ENCODE results near the gene SRPRA.
A peak's percentile ranks its signal among the peaks of the same experiment; 100 is the strongest.
"Not testable (repeated sequence)": the region's sequence is repeated elsewhere in the genome, so short reads cannot be mapped to it uniquely, and the experiment has no call there.

The SRPRA gene

DNA sequence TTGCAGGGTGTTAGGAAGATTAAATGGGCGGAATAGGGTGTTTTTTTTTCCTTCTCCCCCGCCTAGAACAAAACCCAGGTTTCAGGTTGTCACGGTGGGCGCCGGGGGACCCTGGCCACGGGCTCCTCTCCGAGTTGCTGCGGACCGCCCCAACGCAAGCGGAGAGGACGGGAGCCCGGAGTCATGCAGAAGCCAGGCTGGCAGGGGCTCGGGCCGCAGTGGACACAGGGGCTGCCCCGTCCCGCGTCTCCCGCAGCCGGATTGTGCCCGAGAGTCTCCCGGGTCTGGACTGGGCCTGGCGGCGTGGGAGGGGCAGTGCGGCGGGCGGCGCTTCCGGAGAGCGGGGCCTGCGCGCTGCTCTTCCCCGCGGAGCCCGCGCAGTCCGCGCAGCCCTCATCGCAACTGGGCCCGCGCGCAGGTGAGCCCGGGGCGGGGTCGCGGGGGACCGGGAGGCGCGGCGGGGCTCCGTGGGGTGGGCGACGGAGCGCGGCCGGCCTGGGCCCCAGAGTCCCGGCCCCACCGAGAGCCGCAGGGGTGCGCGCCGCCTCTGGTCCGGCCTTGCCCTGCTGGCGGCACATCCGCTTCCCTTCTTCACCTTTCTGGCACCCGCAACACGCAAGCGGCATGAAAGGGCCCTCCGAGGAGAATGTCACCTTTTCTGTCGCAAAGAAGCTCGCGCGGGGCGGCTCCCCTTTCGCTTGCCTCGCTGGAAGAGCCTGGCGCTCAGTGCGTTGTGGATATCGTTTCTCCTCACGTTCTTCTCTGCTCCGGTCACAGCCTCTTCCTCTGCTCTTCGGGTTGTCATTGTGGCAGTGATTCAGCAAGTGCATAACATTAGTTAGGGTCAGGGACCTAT, 14.3 kb upstream of the SRPRA start, which contains the start of gene TIRAP:
Gene TIRAP, plus strand, starts transcription at position 358 of the 856 bp plus-strand sequence. CDS start 7,802 bp downstream, outside the sequence.
- DNase-seq = no peak

DNA sequence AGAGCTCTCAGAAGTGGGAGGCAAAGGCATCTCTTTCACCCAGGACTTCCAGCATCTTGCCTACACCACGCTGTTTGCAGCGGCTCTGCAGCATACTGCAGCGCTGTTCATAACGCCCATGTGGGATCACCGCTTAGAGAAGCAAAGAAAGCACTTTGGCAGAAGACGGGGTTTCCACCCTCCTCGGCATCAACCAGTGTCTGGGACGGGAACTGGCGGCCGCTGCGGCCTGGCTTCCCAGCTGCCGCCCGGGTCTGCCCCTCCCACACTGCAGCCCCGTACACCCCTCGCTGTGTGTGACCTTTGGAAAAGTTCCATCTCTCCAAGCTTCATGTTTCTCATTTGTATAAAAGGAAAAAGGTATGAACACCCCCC, 13.7 kb upstream of the SRPRA start:
- no peak for DNase-seq

DNA sequence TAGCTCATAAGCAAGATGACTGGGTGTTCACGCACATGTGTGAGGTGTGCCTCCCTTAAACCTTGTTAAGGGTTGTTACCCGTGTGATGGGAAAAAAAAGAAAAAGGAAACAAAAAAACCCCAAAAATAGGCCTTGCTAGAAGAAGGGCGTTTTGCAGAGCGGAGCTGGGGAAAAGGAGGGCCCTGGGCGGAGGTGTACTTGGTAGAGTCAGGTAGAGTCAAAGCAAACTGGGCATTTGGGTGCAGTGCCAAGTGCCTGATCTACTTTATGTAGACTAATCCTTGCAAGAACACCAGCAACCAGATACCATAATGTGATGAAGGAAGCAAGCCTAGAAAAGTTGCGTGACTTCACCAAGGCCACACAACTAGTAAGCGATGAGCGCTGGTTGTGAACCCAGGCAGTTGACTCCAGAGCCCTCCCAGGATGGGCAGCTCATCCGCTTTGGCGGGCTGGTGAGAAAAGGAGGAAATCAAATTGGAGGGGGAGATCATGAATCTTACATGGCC, 13.0 kb upstream of the SRPRA start:
- DNase-seq = no peak

DNA sequence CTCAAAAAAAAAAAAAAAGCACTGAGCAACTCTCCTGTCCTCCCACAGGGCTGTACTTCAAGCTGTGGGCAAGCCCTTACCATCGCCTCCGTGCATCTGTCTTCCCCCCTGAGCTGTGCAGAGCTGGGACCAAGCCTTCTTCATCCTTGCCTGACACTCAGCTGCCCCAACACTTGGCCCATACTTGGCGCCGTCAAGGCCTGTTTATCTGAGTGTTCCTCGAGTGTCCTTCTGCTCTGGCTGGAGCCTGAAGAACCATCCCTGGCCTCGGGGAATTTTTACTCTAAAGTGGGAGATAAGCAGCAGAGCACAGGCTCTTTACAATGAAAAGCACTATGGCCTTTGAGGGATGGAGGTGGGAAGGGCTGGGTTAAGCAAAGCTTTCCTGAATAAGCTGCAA, 12.6 kb upstream of the SRPRA start:
- DNase-seq = no peak

DNA sequence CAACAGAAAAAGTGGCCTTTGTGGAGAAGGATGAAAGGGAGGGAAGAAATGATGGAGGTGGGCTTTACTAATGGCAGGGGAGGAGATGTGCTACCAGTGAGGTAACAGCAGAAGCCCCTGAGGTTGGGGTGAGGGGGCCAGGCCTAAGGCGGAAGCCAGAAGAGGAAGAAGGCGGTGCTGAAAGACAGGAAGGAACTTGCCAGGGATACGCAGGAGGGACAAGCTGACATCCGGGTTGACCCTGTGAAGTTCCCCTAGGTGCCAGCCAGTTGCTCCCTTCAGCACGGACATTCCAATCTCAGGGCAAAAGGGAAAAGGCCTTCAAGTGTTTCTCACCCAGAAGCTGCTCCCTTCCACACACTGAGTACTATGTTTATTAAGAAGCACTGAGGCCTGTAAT, 11.9 kb upstream of the SRPRA start:
- no peak for DNase-seq

DNA sequence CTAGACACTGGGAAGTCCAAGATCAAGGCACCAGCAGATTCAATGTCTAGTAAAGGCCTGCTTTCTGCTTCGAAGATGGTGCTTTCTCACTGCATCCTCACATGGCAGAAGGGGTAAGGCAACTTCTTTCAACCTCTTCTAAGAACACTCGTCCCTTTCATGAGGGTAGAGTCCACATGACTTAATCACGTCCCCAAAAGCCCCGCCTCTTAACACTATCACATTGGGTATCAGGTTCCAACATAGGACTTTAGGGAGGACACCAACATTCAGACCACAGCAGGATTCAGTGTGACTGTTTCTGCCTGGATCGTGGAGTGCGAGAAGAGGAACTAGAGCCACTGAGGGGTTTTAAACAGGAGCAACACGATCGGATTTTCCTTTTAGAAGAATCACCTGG, 10.5 kb upstream of the SRPRA start:
- no peak for DNase-seq

DNA sequence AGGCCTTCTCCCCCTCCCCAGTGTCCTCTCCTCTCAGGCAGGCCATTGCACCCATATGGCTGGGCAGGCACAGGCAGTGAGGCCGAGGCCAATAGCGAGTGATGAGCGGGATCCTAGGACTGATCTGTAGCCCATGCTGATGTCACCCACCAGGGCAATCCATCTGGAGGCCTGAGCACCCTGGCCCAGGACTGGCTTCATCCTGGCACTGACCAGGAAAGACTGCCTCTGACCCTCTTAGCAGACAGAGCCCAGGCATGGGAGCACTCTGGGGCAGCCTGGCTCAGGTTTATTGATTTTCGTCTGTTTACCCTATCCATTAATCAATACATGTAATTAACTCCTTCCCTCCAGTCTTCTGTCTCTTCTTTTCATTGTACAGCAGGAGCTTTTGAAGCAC, 9.1 kb upstream of the SRPRA start:
- no peak for DNase-seq

DNA sequence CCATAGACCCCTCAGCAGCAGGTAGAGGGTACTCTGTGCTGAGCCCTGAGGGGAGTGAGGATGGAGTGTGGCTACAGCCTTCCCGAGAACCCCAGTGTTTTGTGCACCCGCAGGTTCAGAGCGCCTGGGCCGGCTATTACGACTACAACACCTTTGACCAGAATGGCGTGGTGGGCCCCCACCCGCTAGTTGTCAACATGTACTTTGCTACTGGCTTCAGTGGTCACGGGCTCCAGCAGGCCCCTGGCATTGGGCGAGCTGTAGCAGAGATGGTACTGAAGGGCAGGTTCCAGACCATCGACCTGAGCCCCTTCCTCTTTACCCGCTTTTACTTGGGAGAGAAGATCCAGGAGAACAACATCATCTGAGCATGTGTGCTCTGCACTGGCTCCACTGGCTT, 8.6 kb upstream of the SRPRA start:
- DNase-seq = no peak

DNA sequence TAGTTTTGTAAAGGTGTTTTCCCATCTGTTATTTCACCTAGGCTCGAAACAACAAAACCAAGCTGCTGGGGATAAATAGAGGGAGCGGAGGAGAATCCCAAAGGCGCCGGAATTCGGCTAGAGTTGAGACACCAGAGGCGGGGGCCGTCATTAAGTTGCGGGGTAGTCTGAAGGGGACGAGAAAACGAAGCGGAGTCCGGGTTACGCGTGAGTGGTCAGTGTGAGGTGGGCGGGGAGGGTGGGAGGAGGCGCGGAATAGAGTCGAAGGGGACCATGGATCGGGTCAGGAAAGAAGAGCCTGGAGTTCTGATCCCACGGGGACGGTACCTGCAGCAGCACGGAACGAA, 361 bp downstream of the SRPRA start:
- DNase-seq = no peak

DNA sequence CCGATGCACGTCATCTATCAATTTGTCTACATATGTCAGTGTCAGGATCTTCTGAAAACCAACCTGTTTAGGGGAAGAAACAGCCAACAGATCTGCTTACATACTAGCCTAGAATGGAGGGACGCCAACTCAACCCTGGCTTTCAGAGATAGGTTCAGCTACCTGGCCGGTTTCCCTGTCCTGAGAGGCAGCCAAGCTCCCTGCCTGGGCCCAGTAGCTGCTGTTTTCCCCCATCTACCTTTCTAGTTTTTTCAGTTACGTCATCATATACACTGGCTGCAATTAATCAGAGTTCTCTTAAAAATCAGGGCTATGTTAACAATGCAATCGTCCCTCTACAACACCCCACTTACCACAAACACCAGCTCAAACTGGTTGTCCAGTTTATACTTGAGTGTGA, 1.0 kb downstream of the SRPRA start:
- DNase-seq = no peak

DNA sequence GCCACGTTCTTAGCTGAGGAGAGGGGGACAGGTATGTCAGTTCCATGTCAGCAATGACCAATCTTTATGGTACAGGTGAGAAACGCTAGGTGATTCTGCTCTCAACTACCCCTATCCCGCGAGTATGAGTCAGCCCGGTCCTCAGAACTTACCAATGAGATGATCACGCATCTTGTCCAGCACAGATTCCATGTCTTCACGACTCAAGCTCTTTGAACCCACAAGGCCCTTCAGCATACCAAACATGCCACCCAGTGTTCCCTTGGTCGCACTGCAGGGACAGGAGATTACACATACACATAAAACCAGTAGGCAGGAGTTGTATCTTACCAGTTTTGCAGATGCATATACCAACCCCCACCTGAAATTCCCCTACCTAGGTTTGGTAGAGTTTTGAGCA, 2.9 kb downstream of the SRPRA start:
- DNase-seq = no peak

DNA sequence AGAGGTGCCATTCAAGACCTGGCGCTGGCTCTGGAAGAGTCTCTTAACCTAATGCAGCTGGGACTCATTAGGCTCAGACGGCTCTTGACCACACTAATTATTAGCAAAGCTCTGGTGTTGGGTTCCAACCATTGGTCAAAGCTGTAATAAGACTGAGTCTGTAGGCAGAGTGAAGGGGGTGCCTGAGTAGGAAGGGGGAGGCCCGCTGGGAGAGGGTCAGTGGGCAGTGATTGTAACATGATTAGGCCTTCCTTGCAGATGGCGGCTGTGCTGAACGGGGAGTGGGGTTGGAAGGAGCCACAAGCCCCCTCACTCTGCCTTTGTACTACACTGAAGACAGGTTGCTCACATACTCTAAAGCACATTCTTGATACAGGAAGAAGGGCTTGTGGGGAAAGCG, 5.2 kb downstream of the SRPRA start:
- no peak for DNase-seq

DNA sequence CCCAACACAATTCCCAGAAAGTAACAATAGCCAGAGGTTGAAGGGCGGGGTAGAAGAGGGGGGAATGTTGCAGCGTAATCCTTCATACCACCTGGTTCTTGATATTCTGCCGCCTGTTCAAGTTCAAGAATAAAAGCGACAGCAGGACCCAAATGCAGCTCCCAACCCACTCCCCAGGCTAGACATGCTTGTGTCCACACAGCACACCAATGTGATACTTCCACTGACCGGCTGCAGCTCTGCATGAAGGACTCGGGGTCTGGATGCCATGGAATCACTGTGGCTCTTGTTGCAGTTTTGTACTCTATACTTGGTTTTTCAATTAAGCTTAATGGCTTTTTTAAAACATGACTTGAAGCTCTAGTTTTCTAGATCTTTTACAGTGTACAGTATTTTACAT, 6.5 kb downstream of the SRPRA start:
- no peak for DNase-seq

DNA sequence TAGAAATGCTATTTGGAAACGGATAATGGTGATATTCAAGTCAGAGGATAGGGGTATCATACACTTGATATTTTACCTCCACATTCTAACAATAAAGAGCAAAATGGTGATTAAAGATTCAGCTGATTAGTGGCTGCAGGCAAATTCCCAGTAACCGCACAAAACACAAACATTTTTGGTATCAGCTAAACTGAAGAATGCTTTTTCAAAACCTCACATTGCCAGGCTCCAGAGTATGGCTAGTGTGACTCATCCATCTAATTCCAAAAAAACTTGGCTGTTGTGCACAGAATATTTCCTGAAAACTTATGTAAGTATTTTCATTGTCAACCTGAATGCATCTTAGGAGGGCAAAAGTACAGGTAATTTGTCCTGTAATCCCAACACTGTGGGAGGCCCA, 10.9 kb downstream of the SRPRA start:
- no peak for DNase-seq

DNA sequence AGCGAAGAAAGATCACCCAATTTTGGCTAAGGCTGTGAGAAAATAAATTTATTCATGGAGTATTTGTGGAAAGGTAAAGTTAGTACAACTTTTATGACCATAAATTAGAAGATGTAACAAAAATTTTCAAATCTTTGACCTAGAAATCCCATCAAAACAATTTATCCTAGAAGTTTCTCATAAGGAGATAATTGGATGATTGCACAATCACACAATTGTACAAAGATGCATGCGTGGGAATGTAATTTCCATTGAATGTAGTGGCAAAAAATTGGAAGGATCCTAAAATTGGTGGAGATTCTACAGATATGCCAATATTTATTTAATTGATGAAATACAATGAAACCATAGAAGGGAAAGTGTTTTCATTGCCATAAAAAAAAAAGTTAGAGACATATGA, 11.6 kb downstream of the SRPRA start:
- no peak for DNase-seq

DNA sequence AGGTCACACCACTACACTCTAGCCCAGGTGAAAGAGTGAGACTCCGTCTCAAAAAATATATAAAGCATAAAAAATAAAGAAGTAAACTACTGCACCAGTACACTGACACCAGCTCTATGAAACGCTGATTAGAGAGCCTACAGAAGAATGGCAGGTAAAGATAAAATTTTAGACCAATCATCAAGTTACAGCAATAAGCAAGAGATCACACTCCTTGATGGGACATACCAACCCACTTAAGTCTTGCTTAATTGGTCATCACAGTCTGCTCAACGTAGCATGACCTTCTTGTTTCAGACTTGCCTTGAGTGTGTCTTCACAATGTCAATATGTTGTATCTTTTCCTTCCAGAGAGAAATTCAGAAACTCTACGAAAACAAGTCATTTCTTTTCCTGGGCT, 12.5 kb downstream of the SRPRA start:
- no peak for DNase-seq

DNA sequence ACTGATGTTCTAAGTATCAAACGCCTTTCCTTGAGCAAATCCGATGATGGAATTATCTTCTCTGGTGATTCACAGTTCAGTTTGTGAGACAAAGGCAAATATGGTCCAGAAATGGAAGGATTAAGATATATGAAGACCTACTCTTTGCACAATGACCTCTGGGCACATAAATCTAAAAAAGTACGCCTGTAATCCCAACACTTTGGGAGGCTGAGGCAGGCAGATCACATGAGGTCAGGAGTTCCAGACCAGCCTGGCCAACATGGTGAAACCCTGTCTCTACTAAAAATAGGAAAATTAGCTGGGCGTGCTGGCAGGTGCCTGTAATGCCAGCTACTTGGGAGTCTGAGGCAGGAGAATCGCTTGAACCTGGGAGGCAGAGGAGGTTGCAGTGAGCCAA, 13.2 kb downstream of the SRPRA start:
- not testable (repeated sequence) for DNase-seq

DNA sequence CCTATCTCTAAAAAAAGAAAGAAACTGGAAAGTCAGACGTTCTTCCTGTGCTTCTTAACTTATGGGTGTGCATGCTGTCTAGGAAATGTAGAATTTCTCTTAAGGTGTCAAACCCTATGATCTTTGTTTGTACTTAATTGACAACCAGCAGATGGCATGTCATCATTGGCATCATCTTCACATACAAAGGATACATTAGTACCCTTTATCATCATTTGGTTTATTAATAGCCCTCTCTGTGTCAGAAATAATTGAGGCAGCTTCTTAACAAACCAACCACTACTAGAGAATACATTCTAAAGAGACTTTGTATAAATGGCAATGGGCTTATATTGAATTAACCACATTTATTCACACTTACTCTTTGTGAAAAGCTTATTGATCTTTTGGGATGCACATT, 13.9 kb downstream of the SRPRA start:
- no peak for DNase-seq

DNA sequence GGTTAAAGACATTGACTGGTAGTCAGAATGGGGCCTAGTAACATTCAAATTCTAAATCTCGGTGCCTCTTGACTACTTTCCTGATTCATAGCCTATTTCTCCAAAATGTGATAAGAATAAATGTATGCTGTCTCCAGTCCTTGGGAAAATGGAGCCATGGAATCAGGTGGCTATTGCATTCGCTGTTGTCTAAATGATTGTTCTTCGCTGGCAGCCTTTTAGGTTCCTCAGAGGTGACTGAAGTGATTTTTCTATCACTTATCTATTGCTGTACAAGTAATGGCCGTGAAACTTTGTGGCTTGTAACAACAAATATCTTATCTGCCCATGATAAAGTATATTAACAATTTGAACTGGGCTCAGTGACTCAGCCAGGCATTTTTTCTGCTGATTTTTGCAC, 15.4 kb downstream of the SRPRA start:
- no peak for DNase-seq

DNA sequence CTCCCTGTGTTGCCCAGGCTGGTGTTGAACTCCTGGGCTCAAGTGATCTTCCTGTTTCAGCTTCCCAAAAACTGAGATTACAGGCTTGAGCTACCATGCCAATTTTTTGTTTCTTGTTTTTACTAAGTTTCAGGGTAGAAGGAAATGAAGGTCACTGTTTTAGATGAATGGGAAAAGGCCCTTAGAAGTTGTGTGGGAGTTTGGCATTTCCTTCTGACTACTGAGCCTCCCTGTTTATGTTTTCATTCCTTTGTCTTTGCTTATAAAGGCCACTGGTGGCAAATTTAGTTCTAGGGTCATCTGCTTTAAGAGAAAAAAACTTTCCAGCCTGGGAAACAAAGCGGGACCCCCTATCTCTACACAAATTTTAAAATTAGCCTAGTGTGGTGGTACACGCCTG, 22.1 kb downstream of the SRPRA start:
- no peak for DNase-seq

DNA sequence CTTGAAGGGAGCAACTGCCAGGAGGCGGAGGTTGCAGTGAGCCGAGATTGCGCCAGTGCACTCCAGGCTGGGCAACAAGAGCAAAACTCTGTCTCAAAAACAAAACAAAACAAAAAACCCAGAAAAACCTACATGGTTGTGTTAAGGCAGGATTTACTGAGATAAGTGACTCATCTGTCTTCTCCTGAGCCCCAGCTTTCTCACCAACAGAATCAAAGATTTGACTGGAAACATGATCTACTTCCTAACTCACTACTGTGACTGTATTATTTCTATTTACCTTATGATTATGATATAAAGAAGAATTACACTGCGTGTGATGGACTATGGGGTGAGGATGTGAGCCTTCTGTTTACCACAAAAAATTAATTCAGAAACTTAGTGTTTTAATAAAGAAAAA, 35.3 kb downstream of the SRPRA start:
- DNase-seq = no peak

DNA sequence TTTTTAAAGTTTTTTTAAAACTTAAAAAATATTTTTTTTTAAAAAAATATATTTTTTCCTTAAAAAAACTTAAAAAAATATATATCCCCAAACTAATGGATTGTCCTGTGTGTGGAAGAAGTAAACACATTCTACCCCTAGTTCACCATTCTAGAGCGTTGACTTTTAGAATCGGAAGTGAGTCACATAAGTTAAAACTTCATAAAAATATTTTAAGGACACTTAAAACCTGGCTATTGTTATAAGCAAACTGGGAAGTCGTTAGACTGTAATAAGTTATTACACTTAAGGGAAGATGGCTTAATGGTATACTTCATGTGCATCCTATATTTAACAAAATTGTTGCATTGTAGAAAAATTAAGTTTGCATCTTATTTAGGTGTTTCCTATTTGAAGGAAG, 36.0 kb downstream of the SRPRA start:
- no peak for DNase-seq

DNA sequence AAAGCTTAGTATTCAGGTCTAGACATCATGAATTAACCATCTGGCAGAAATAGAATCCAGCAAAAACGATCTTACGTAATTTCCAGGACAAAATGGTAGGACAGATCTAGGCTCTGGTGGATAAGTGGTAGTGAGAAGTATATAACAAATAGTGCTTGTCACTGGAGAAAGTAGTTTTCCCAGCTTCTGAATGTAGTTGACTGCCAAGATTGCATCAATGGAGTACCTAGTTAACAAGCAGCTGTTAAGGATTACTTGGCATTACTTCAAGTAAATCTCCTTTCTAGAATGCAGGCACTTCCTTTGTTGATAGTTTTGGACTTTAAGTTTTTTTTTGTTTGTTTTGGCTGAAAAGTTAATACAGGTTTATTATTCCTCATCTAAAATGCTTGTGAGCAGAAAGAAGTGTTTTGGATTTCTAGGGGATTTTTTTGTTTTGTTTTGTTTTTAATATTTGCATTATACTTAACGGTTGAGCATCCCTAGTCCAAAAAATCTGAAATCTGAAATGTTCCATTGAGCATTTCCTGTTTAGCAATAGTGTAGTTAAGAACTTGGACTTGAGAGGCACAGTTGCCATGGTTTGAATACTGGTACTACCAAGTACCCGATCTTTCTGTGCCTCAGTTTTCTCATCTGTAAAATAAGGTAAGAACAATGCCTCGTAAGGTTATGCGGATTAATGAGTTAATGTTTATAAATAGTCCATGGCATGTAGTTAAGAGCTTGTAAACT, 36.8 kb downstream of the SRPRA start:
- peak; percentile 43 for DNase-seq

DNA sequence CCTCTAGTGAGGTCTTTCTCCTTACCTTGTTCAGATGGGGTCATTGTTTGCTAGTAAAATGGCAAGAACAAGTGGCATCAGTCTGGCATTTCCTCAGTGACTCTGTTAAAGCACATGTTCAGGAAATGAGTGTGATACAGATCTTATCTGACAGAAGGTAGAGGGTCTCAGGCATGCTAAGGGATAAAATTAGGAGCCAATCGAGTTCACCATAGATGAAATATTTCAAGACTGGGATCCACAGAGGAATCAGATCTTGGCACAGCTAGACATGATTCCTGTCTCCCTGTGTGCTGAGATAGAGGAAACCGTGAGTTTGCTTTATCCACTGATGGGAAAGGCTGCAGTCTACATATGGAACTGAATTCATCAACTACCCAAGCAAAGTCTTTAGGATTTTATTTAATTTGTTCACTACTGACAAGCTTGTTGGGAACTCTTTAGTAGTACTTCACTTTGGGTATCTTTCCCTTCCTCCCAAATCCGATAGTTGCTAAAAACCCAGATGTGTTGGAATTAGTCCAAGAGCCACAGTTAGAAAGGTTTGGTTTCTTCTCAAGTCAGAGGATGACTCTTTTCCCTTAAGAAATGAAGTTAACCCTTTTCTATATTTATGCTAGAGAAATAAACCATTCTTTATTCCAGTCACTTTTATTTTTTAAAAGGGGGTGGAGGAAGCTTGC, 38.7 kb downstream of the SRPRA start:
- no peak for DNase-seq

All from NCI-H446 treated with DMSO at 0.1 percent for 48 hours (cell line).